KMS-11 (cell line): ENCODE results near the gene DLG2.

Experiments used
- H2AFZ ChIP-seq: fragments of 200-600 bp; sonication (generic); 2 replicates; pipeline ENCODE4 v1.6.1; 2016; ENCODE audit warnings: antibody characterized with exemption, mixed run types, low read depth
- H3K27ac ChIP-seq: fragments of 200-600 bp; sonication (generic); 2 replicates; pipeline ENCODE4 v1.6.1; 2016; ENCODE audit warnings: mild to moderate bottlenecking, mixed run types
- H3K27me3 ChIP-seq: fragments of 200-600 bp; sonication (generic); 2 replicates; pipeline ENCODE4 v1.6.1; 2017; ENCODE audit warnings: mild to moderate bottlenecking, low read depth, mixed run types, moderate library complexity; ENCODE audit not compliant: insufficient read depth
- H3K36me3 ChIP-seq: fragments of 200-600 bp; sonication (generic); 2 replicates; pipeline ENCODE4 v1.6.1; 2017; ENCODE audit warnings: mild to moderate bottlenecking, mixed run types; ENCODE audit not compliant: insufficient read depth
- H3K4me1 ChIP-seq: fragments of 200-600 bp; sonication (generic); 2 replicates; pipeline ENCODE4 v1.6.1; 2016; ENCODE audit warnings: mild to moderate bottlenecking, low read depth, mixed run types; ENCODE audit not compliant: poor library complexity, severe bottlenecking
- H3K4me2 ChIP-seq: fragments of 200-600 bp; sonication (generic); 2 replicates; pipeline ENCODE4 v1.7.0; 2016; ENCODE audit warnings: mild to moderate bottlenecking, mixed run types
- H3K4me3 ChIP-seq: fragments of 200-600 bp; sonication (generic); IDR thresholded peaks from 2 replicates; pipeline ENCODE4 v1.6.1; 2017; ENCODE audit warnings: low read depth, low read length, mixed read lengths; ENCODE audit not compliant: insufficient read depth
- H3K79me2 ChIP-seq: fragments of 200-600 bp; sonication (generic); 2 replicates; pipeline ENCODE4 v1.6.1; 2016; ENCODE audit warnings: low read depth, mixed run types; ENCODE audit not compliant: insufficient read depth
- H3K9ac ChIP-seq: fragments of 200-600 bp; sonication (generic); 2 replicates; pipeline ENCODE4 v1.6.1; 2016; ENCODE audit warnings: mild to moderate bottlenecking, mixed run types
- H4K20me1 ChIP-seq: fragments of 200-600 bp; sonication (generic); 2 replicates; pipeline ENCODE4 v1.6.1; 2016; ENCODE audit warnings: mild to moderate bottlenecking, mixed run types; ENCODE audit not compliant: insufficient read depth
- TF ChIP-seq, protein P1 (sequence below): fragments of 200-600 bp; sonication (generic); conservative IDR thresholded peaks from 2 replicates; pipeline ENCODE4 v1.6.1; 2017; ENCODE audit warnings: low read depth, mild to moderate bottlenecking, antibody characterized with exemption, low read length, moderate library complexity, mixed read lengths

DLG2 gene

DNA sequence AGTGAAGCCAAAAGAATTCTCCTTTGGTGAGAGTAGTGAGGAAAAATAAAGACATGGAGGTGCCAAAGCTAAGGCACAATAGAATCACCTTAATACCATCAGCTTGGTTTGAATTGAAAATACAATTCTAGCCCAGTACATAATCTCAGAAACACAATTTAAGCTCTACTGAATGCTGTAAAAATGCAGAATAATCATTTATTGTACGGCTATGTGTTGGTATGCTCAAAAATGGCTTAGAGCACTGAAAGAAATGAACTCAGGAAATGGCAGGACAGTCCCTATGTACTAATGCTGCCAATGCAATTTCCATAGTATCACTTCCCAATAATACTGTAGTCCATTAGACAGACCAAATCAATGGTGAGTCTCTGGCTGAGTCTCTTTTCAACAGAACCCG lies 798.5 kb downstream of the DLG2 start:
- no peaks in the 10 kb centered on the region for H3K79me2 ChIP-seq
- TF ChIP-seq, protein P1, sequence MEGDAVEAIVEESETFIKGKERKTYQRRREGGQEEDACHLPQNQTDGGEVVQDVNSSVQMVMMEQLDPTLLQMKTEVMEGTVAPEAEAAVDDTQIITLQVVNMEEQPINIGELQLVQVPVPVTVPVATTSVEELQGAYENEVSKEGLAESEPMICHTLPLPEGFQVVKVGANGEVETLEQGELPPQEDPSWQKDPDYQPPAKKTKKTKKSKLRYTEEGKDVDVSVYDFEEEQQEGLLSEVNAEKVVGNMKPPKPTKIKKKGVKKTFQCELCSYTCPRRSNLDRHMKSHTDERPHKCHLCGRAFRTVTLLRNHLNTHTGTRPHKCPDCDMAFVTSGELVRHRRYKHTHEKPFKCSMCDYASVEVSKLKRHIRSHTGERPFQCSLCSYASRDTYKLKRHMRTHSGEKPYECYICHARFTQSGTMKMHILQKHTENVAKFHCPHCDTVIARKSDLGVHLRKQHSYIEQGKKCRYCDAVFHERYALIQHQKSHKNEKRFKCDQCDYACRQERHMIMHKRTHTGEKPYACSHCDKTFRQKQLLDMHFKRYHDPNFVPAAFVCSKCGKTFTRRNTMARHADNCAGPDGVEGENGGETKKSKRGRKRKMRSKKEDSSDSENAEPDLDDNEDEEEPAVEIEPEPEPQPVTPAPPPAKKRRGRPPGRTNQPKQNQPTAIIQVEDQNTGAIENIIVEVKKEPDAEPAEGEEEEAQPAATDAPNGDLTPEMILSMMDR, result no peak
- H3K27ac ChIP-seq, result no peak overlapping the region
- no peak overlapping the region for H3K9ac ChIP-seq
- H3K27me3 ChIP-seq, result 0 out of 2 replicates have a peak, but pooled peaks cover 8% of the 10 kb centered on the region
- no peaks in the 10 kb centered on the region for H3K36me3 ChIP-seq
- H4K20me1 ChIP-seq, result no peaks in the 10 kb centered on the region
- no peak overlapping the region for H2AFZ ChIP-seq
- H3K4me3 ChIP-seq, result no peak overlapping the region
- no peak overlapping the region for H3K4me2 ChIP-seq
- H3K4me1 ChIP-seq, result peaks cover 16% of the 10 kb centered on the region

DNA sequence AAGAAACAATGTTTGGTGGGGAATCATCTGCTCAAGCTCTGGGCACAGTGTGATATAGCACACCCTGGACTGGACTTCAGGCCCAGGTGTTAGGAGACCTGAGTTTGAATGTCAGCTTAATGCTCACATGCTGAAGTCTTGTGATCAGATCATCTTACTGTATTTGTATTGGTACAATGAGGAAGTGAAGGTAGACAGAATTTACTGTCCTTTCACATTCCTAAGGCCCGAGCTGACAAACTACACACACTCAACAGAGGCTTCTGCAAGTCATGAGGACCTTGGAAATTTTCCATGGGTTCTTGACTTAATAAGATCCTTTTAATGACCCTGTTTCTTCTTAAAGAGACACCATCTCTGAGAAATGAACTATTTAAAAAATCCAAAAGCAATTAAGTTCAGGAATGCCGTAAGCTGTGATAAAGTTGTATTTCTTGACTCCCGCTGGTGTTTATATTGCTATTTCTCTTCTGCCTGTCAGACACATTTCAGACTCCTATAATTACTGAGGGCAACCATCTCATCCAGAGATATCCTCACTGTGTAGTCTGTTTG lies 802.0 kb downstream of the DLG2 start:
- Histone ChIP-seq H3K27me3 (no peaks in the 10 kb centered on the region), H3K79me2 (no peaks in the 10 kb centered on the region), H3K4me3 (no peak overlapping the region), H4K20me1 (no peaks in the 10 kb centered on the region), H2AFZ (no peak overlapping the region), H3K27ac (no peak overlapping the region), H3K36me3 (no peaks in the 10 kb centered on the region), H3K9ac (no peak overlapping the region), H3K4me1 (peaks cover 2% of the 10 kb centered on the region), H3K4me2 (no peak overlapping the region)
- TF ChIP-seq, protein P1, result no peak

DNA sequence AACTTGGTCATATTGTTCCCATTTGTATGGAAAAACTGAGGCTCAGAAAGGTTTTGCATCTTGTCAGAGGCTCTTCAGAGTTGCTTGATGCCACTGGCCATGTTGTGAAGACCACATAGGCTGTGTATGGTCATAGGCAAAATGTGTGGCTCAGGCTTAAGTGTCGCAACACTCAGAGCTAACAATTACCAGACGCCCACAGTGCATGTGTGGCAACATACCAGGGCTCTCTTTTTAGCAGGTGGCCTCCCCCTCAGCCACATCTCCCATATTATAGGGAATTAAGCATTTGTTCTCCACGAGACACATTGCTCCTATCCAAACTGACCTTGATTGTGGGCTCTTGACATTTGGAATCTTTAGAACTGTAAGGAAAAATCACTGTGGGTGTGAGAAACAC lies 802.5 kb downstream of the DLG2 start:
- Histone ChIP-seq H3K79me2 (no peaks in the 10 kb centered on the region), H3K4me2 (no peak overlapping the region), H3K4me3 (no peak overlapping the region), H2AFZ (no peak overlapping the region), H3K27ac (no peak overlapping the region), H3K27me3 (no peaks in the 10 kb centered on the region), H3K9ac (no peak overlapping the region), H3K4me1 (peaks cover 7% of the 10 kb centered on the region), H3K36me3 (no peaks in the 10 kb centered on the region), H4K20me1 (no peaks in the 10 kb centered on the region)
- TF ChIP-seq, protein P1, result no peak

DNA sequence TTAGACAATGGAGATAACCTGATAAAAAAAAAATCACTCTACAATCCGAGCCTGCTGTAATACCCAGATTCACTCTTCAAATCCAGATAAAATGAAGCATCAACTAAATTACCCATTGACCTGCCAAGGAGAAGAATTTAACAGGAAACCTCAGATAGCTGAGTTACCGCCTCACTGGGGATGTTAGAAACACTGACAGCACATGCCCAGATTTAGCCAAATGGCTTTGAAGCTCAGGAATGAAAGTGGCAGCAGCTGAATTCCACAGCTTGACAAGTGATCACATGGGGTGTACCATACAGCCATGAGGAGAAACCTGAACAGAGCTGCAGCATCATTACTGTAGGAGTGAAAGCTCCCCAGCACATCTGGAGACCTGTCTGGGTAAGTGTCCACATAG lies 807.6 kb downstream of the DLG2 start:
- no peak overlapping the region for H3K27ac ChIP-seq
- peaks cover 19% of the 10 kb centered on the region for H3K4me1 ChIP-seq
- TF ChIP-seq, protein P1, result no peak
- H3K79me2 ChIP-seq, result no peaks in the 10 kb centered on the region
- no peak overlapping the region for H3K4me3 ChIP-seq
- no peak overlapping the region for H2AFZ ChIP-seq
- H3K36me3 ChIP-seq, result no peaks in the 10 kb centered on the region
- H3K9ac ChIP-seq, result no peak overlapping the region
- peak overlapping the region; percentile 22; the same call in 1 of the 2 replicates for H3K4me2 ChIP-seq
- no peaks in the 10 kb centered on the region for H3K27me3 ChIP-seq
- H4K20me1 ChIP-seq, result no peaks in the 10 kb centered on the region
